Measurements from ENCODE around the gene ODAD4. TPM values are rescaled to one million over a fixed set of nuclear protein-coding genes. Genes with fewer than 3 reads are reported as not detected.
"Not testable (repeated sequence)": the region's sequence is repeated elsewhere in the genome, so short reads cannot be mapped to it uniquely, and the experiment has no call there.

ODAD4 gene
- total RNA-seq, 1 donor = not detected

- Histone ChIP-seq H3K4me1 (ENCODE audit: insufficient read depth, low read length) (no peaks in the 10 kb centered on the region), H3K27me3 (ENCODE audit: insufficient read depth, low read length) (no peaks in the 10 kb centered on the region), H3K4me3 (ENCODE audit: low read length) (no peak overlapping the region), H3K9me3 (ENCODE audit: low read depth, low read length) (no peaks in the 10 kb centered on the region)
Observed at GRCh38 chr17:41985919-41986318, 55.5 kb downstream of the ODAD4 start.

- no peak overlapping the region for H3K4me3 ChIP-seq (ENCODE audit: low read length)
Observed at GRCh38 chr17:41986634-41987033, 56.2 kb downstream of the ODAD4 start.

GRCh38 chr17:41987642-41988041, 57.2 kb downstream of the ODAD4 start:
- Histone ChIP-seq H3K9me3 (ENCODE audit: low read depth, low read length) (no peaks in the 10 kb centered on the region), H3K4me3 (ENCODE audit: low read length) (no peak overlapping the region), H3K4me1 (ENCODE audit: insufficient read depth, low read length) (no peaks in the 10 kb centered on the region), H3K27me3 (ENCODE audit: insufficient read depth, low read length) (no peaks in the 10 kb centered on the region)

More at GRCh38 chr17:41986634-41987033, 56.2 kb downstream of the ODAD4 start:
- Histone ChIP-seq H3K4me1 (ENCODE audit: insufficient read depth, low read length) (no peaks in the 10 kb centered on the region), H3K27me3 (ENCODE audit: insufficient read depth, low read length) (no peaks in the 10 kb centered on the region), H3K9me3 (ENCODE audit: low read depth, low read length) (no peaks in the 10 kb centered on the region)

- Histone ChIP-seq H3K4me1 (ENCODE audit: insufficient read depth, low read length) (no peaks in the 10 kb centered on the region), H3K4me3 (ENCODE audit: low read length) (no peak overlapping the region), H3K9me3 (ENCODE audit: low read depth, low read length) (no peaks in the 10 kb centered on the region), H3K27me3 (ENCODE audit: insufficient read depth, low read length) (no peaks in the 10 kb centered on the region)
Observed at GRCh38 chr17:41988418-41988817, 58.0 kb downstream of the ODAD4 start.

GRCh38 chr17:41989702-41990419, 59.4 kb downstream of the ODAD4 start:
- Histone ChIP-seq H3K27me3 (ENCODE audit: insufficient read depth, low read length) (no peaks in the 10 kb centered on the region), H3K4me3 (ENCODE audit: low read length) (no peak overlapping the region), H3K4me1 (ENCODE audit: insufficient read depth, low read length) (no peaks in the 10 kb centered on the region), H3K9me3 (ENCODE audit: low read depth, low read length) (no peaks in the 10 kb centered on the region)

GRCh38 chr17:41992576-41992975, 62.2 kb downstream of the ODAD4 start:
- Histone ChIP-seq H3K4me1 (ENCODE audit: insufficient read depth, low read length) (peaks cover 7% of the 10 kb centered on the region), H3K4me3 (ENCODE audit: low read length) (no peak overlapping the region), H3K27me3 (ENCODE audit: insufficient read depth, low read length) (no peaks in the 10 kb centered on the region), H3K9me3 (ENCODE audit: low read depth, low read length) (no peaks in the 10 kb centered on the region)

- Histone ChIP-seq H3K9me3 (ENCODE audit: low read depth, low read length) (no peaks in the 10 kb centered on the region), H3K4me3 (ENCODE audit: low read length) (no peak overlapping the region), H3K27me3 (ENCODE audit: insufficient read depth, low read length) (no peaks in the 10 kb centered on the region), H3K4me1 (ENCODE audit: insufficient read depth, low read length) (peaks cover 7% of the 10 kb centered on the region)
Observed at GRCh38 chr17:41996855-41997164, 66.4 kb downstream of the ODAD4 start.

GRCh38 chr17:41998497-41998896, 68.1 kb downstream of the ODAD4 start:
- Histone ChIP-seq H3K9me3 (ENCODE audit: low read depth, low read length) (no peaks in the 10 kb centered on the region), H3K4me1 (ENCODE audit: insufficient read depth, low read length) (peaks cover 21% of the 10 kb centered on the region), H3K4me3 (ENCODE audit: low read length) (no peak overlapping the region), H3K27me3 (ENCODE audit: insufficient read depth, low read length) (no peaks in the 10 kb centered on the region)

- Histone ChIP-seq H3K4me1 (ENCODE audit: insufficient read depth, low read length) (peaks cover 21% of the 10 kb centered on the region), H3K9me3 (ENCODE audit: low read depth, low read length) (no peaks in the 10 kb centered on the region), H3K27me3 (ENCODE audit: insufficient read depth, low read length) (no peaks in the 10 kb centered on the region), H3K4me3 (ENCODE audit: low read length) (no peak overlapping the region)
Observed at GRCh38 chr17:42000413-42001133, 70.2 kb downstream of the ODAD4 start.

GRCh38 chr17:42001729-42002128, 71.3 kb downstream of the ODAD4 start:
- peaks cover 27% of the 10 kb centered on the region for H3K4me1 ChIP-seq (ENCODE audit: insufficient read depth, low read length)
- H3K4me3 ChIP-seq (ENCODE audit: low read length) = no peak overlapping the region
- H3K9me3 ChIP-seq (ENCODE audit: low read depth, low read length) = no peaks in the 10 kb centered on the region
- H3K27me3 ChIP-seq (ENCODE audit: insufficient read depth, low read length) = no peaks in the 10 kb centered on the region

GRCh38 chr17:42002175-42002791, 71.9 kb downstream of the ODAD4 start:
- H3K4me3 ChIP-seq (ENCODE audit: low read length) = no peak overlapping the region
- H3K27me3 ChIP-seq (ENCODE audit: insufficient read depth, low read length) = no peaks in the 10 kb centered on the region
- peaks cover 26% of the 10 kb centered on the region for H3K4me1 ChIP-seq (ENCODE audit: insufficient read depth, low read length)
- H3K9me3 ChIP-seq (ENCODE audit: low read depth, low read length) = no peaks in the 10 kb centered on the region

GRCh38 chr17:42002792-42003301, 72.4 kb downstream of the ODAD4 start:
- no peaks in the 10 kb centered on the region for H3K9me3 ChIP-seq (ENCODE audit: low read depth, low read length)
- H3K4me3 ChIP-seq (ENCODE audit: low read length) = no peak overlapping the region
- H3K4me1 ChIP-seq (ENCODE audit: insufficient read depth, low read length) = peaks cover 28% of the 10 kb centered on the region
- H3K27me3 ChIP-seq (ENCODE audit: insufficient read depth, low read length) = no peaks in the 10 kb centered on the region

GRCh38 chr17:42005166-42005565, 74.7 kb downstream of the ODAD4 start:
- no peaks in the 10 kb centered on the region for H3K9me3 ChIP-seq (ENCODE audit: low read depth, low read length)
- peaks cover 44% of the 10 kb centered on the region for H3K4me1 ChIP-seq (ENCODE audit: insufficient read depth, low read length)

GRCh38 chr17:42009170-42009569, 78.8 kb downstream of the ODAD4 start:
- Histone ChIP-seq H3K4me1 (ENCODE audit: insufficient read depth, low read length) (peaks cover 71% of the 10 kb centered on the region), H3K27me3 (ENCODE audit: insufficient read depth, low read length) (no peaks in the 10 kb centered on the region), H3K4me3 (ENCODE audit: low read length) (no peak overlapping the region), H3K9me3 (ENCODE audit: low read depth, low read length) (no peaks in the 10 kb centered on the region)

More at GRCh38 chr17:42005166-42005565, 74.7 kb downstream of the ODAD4 start:
- H3K4me3 ChIP-seq (ENCODE audit: low read length) = no peak overlapping the region
- no peaks in the 10 kb centered on the region for H3K27me3 ChIP-seq (ENCODE audit: insufficient read depth, low read length)

GRCh38 chr17:42010266-42010680, 79.9 kb downstream of the ODAD4 start:
- H3K4me1 ChIP-seq (ENCODE audit: insufficient read depth, low read length) = peaks cover 81% of the 10 kb centered on the region
- not testable (repeated sequence) for H3K4me3 ChIP-seq (ENCODE audit: low read length); H3K9me3 ChIP-seq (ENCODE audit: low read depth, low read length); H3K27me3 ChIP-seq (ENCODE audit: insufficient read depth, low read length)
